IPS DF 6.9 (cell line): ENCODE data around the gene CTDSP2.

Source experiments
- DNase-seq: peaks from one replicate; pipeline ENCODE4 v3.0.0-alpha.2; 2013; ENCODE audit warnings: low read depth, low spot score
- H3K27ac ChIP-seq: one replicate; pipeline ENCODE4 v1.5.1; 2013; ENCODE audit warnings: low read length, control low read depth
- H3K27me3 ChIP-seq: 2 replicates; pipeline ENCODE4 v1.6.1; 2013; ENCODE audit warnings: mild to moderate bottlenecking, low read length; ENCODE audit not compliant: control insufficient read depth, insufficient read depth
- H3K36me3 ChIP-seq: 2 replicates; pipeline ENCODE4 v1.6.1; 2013; ENCODE audit warnings: low read length; ENCODE audit not compliant: control insufficient read depth, insufficient read depth
- H3K4me1 ChIP-seq: 2 replicates; pipeline ENCODE4 v1.6.1; 2013; ENCODE audit warnings: low read length; ENCODE audit not compliant: control insufficient read depth, insufficient read depth
- H3K4me3 ChIP-seq: 2 replicates; pipeline ENCODE4 v1.5.1; 2013; ENCODE audit warnings: mild to moderate bottlenecking, low read length
- H3K9me3 ChIP-seq: 2 replicates; pipeline ENCODE4 v1.6.1; 2013; ENCODE audit warnings: low read length, inconsistent platforms; ENCODE audit not compliant: control insufficient read depth, insufficient read depth
- WGBS: extraction: QIAGEN DNeasy Blood & Tissue Kit; methylation state at CpG from one replicate; pipeline ENCODE4 v1.1.7; 2013; ENCODE audit warnings: mixed read lengths, missing lambda C conversion rate; ENCODE audit not compliant: insufficient read length, insufficient coverage; 5-methylcytosine and 5-hydroxymethylcytosine counted together

CTDSP2 gene

DNA sequence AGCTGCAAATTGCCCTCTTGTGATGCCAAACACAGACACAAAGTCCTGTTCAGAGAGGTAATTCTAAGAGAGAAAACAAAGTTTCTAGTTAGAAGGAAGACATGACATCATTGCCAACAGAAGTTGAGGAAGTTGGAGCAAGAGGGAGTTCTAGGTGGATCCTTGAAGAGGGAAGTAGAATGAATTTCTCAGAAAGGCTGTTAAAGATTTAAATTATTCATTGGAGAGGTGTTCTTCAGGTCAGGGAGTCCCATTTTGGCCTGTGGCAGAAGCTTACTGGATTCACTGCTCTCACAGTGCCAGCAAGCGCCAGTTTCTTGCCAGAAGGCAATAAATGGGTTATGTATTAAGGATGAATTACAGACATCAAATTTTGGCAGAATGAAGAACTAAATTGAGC lies 48.6 kb downstream of the CTDSP2 start:
- Histone ChIP-seq H3K4me3 (no peak overlapping the region), H3K27me3 (no peaks in the 10 kb centered on the region), H3K9me3 (no peaks in the 10 kb centered on the region), H3K36me3 (peaks cover 13% of the 10 kb centered on the region; the same call in 1 of the 2 replicates), H3K4me1 (no peaks in the 10 kb centered on the region), H3K27ac (no peak overlapping the region)
- WGBS, result no CpG with 5 or more reads among the region's 1 CpG
- DNase-seq, result no peak

DNA sequence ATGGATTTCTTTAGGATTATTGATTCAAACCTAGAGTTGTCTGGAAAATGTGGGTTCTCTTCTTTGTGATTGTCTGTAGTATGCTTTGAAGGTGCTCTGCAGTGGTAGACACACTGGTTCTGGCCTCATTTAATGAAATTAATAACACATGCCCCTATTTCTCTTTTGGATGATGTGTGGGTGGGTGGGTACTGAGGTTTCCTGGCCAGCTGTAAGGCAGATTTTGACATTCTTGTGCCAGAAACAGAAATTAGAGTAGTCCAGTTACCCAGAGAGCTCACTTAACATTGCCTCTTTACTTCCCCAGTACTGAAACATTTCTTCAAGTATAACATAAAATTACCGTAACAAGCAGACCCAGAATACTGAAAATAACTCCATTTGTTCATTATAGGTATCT lies 49.5 kb downstream of the CTDSP2 start:
- peaks cover 14% of the 10 kb centered on the region; the same call in 1 of the 2 replicates for H3K36me3 ChIP-seq
- H3K27ac ChIP-seq, result no peak overlapping the region
- H3K27me3 ChIP-seq, result no peaks in the 10 kb centered on the region
- no peak for DNase-seq
- no CpG with 5 or more reads among the region's 1 CpG for WGBS
- no peaks in the 10 kb centered on the region for H3K4me1 ChIP-seq
- no peaks in the 10 kb centered on the region for H3K9me3 ChIP-seq
- no peak overlapping the region for H3K4me3 ChIP-seq

DNA sequence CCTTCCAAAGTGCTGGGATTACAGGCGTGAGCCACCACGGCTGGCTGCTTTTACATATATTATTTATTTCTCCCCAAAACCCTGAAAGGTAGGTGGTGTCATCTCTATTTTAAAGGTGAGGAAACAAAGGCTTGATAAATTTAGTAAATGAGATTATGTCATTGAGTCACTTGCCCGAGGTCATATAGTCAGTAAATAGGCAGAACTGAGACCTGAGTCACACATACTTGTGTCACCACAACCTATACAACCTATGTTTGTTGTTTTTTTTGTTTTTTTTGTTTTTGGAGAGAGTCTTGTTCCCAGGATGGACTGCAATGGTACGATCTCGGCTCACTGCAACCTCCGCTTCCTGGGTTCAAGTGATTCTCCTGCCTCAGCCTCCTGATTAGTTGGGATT lies 51.2 kb downstream of the CTDSP2 start:
- Histone ChIP-seq H3K9me3 (no peaks in the 10 kb centered on the region), H3K36me3 (peaks cover 14% of the 10 kb centered on the region; the same call in 1 of the 2 replicates), H3K4me1 (no peaks in the 10 kb centered on the region), H3K27me3 (no peaks in the 10 kb centered on the region), H3K4me3 (no peak overlapping the region), H3K27ac (no peak overlapping the region)
- DNase-seq, result no peak
- no CpG with 5 or more reads among the region's 6 CpGs for WGBS

- no CpG with 5 or more reads among the region's 1 CpG for WGBS
- H3K4me3 ChIP-seq, result no peak overlapping the region
- DNase-seq, result no peak
Observed at GRCh38 chr12:57793920-57794319, 52.6 kb downstream of the CTDSP2 start.

GRCh38 chr12:57783861-57784260 lies 62.7 kb downstream of the CTDSP2 start:
- Histone ChIP-seq H3K4me1 (no peaks in the 10 kb centered on the region), H3K27ac (no peak overlapping the region), H3K9me3 (no peaks in the 10 kb centered on the region), H3K27me3 (no peaks in the 10 kb centered on the region), H3K4me3 (no peak overlapping the region), H3K36me3 (peaks cover 9% of the 10 kb centered on the region; the same call in 1 of the 2 replicates)
- no CpG with 5 or more reads among the region's 11 CpGs for WGBS
- no peak for DNase-seq

More at GRCh38 chr12:57793920-57794319, 52.6 kb downstream of the CTDSP2 start:
- Histone ChIP-seq H3K9me3 (no peaks in the 10 kb centered on the region), H3K27me3 (no peaks in the 10 kb centered on the region), H3K4me1 (no peaks in the 10 kb centered on the region), H3K27ac (no peak overlapping the region), H3K36me3 (peaks cover 14% of the 10 kb centered on the region; the same call in 1 of the 2 replicates)

GRCh38 chr12:57783466-57783801 lies 63.1 kb downstream of the CTDSP2 start:
- no CpG with 5 or more reads among the region's 12 CpGs for WGBS
- peaks cover 9% of the 10 kb centered on the region; the same call in 1 of the 2 replicates for H3K36me3 ChIP-seq
- peak overlapping the region; percentile 82; the same call in 1 of the 2 replicates for H3K4me3 ChIP-seq
- H3K4me1 ChIP-seq, result no peaks in the 10 kb centered on the region
- no peak overlapping the region for H3K27ac ChIP-seq
- H3K9me3 ChIP-seq, result no peaks in the 10 kb centered on the region
- H3K27me3 ChIP-seq, result no peaks in the 10 kb centered on the region
- no peak for DNase-seq

- Histone ChIP-seq H3K4me1 (no peaks in the 10 kb centered on the region), H3K27me3 (no peaks in the 10 kb centered on the region)
- WGBS, result no CpG with 5 or more reads among the region's 45 CpGs
Observed at GRCh38 chr12:57782608-57783465, 63.7 kb downstream of the CTDSP2 start, which contains the start of gene TSFM. TSS of gene TSFM (plus strand) at chr12:57782787. CDS start at chr12:57782802, 15 bp downstream.

DNA sequence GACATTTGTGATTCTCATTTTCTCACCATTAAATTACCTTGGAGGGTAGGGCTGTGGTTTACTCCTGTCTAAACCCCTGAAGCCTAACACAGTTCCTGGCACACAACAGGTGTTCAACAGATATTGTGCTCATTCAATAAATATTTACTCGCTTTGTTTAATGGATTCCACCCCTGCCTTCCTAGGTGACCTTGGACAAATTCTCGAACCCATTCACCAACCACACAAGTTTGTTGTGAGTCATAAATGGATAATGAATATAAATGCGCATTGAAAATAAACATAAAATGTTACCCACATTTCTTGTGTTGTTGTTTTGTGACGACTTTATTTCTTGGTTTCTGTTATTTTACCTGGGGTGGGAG lies 64.3 kb downstream of the CTDSP2 start:
- Histone ChIP-seq H3K27ac (no peak overlapping the region), H3K27me3 (no peaks in the 10 kb centered on the region), H3K4me3 (no peak overlapping the region), H3K4me1 (no peaks in the 10 kb centered on the region), H3K9me3 (no peaks in the 10 kb centered on the region), H3K36me3 (peaks cover 9% of the 10 kb centered on the region; the same call in 1 of the 2 replicates)
- DNase-seq, result no peak
- WGBS, result no CpG with 5 or more reads among the region's 4 CpGs

More at GRCh38 chr12:57782608-57783465, 63.7 kb downstream of the CTDSP2 start, which contains the start of gene TSFM:
- Histone ChIP-seq H3K4me3 (peak within 1 kb of the TSS; percentile 82), H3K27ac (no peak within 1 kb of the TSS), H3K9me3 (no peaks in the 10 kb centered on the region), H3K36me3 (peaks cover 9% of the 10 kb centered on the region; the same call in 1 of the 2 replicates)
- DNase-seq, result peak; percentile 85

GRCh38 chr12:57781801-57782200 lies 64.7 kb downstream of the CTDSP2 start:
- no peaks in the 10 kb centered on the region for H3K4me1 ChIP-seq
- no peak overlapping the region for H3K27ac ChIP-seq
- no peak for DNase-seq
- H3K4me3 ChIP-seq, result no peak overlapping the region
- no CpG with 5 or more reads among the region's 2 CpGs for WGBS
- peaks cover 6% of the 10 kb centered on the region; the same call in 1 of the 2 replicates for H3K36me3 ChIP-seq
- H3K27me3 ChIP-seq, result no peaks in the 10 kb centered on the region
- no peaks in the 10 kb centered on the region for H3K9me3 ChIP-seq

- Histone ChIP-seq H3K36me3 (peaks cover 3% of the 10 kb centered on the region; the same call in 1 of the 2 replicates), H3K9me3 (no peaks in the 10 kb centered on the region), H3K4me1 (no peaks in the 10 kb centered on the region), H3K27ac (no peak overlapping the region), H3K4me3 (no peak overlapping the region), H3K27me3 (no peaks in the 10 kb centered on the region)
- WGBS, result no CpG with 5 or more reads among the region's 3 CpGs
- DNase-seq, result no peak
Observed at GRCh38 chr12:57781244-57781643, 65.3 kb downstream of the CTDSP2 start.
